ENCODE data around the gene PRKAR1B.

GRCh38 chr7:703049-703448, 24.0 kb downstream of the PRKAR1B start:
- no peak for TF ChIP-seq CTCF (IDR thresholded peaks at IDR 0.05)
- no peak for TF ChIP-seq EZH2phosphoT487 (IDR thresholded peaks at IDR 0.05)
- TF ChIP-seq EZH2 (IDR thresholded peaks at IDR 0.05): no peak
